Nephron (organoid): ENCODE measurements around the gene CGNL1.
A peak's percentile ranks its signal among the peaks of the same experiment; 100 is the strongest.

Source experiments
- H3K27ac Mint-ChIP-seq, 3 experiments: 2 replicates each; pipeline ENCODE4 v1.8.0; 2020; ENCODE audit warnings: mixed read lengths in 3 of 3, mild to moderate bottlenecking in 2 of 3, moderate library complexity in 1 of 3
- H3K27me3 Mint-ChIP-seq: 2 replicates; pipeline ENCODE4 v1.8.0; 2021; ENCODE audit warnings: low read depth, mild to moderate bottlenecking, moderate library complexity, mixed read lengths
- H3K36me3 Mint-ChIP-seq: 2 replicates; pipeline ENCODE4 v1.8.0; 2020; ENCODE audit warnings: low read depth, mixed read lengths
- H3K4me1 Mint-ChIP-seq: 2 replicates; pipeline ENCODE4 v1.8.0; 2020; ENCODE audit warnings: mixed read lengths
- H3K4me3 Mint-ChIP-seq, 3 experiments: 2 replicates each; pipeline ENCODE4 v1.8.0; 2020; ENCODE audit warnings: mild to moderate bottlenecking in 3 of 3, mixed read lengths in 3 of 3, moderate library complexity in 2 of 3
- H3K9me3 Mint-ChIP-seq: 2 replicates; pipeline ENCODE4 v1.8.0; 2020; ENCODE audit warnings: mixed read lengths
- TF ChIP-seq, protein P1 (sequence below), 3 experiments: fragments of 200-600 bp; sonication (generic); IDR thresholded peaks; one replicate each; pipeline ENCODE4 v1.5.0; 2021; ENCODE audit warnings: antibody characterized with exemption in 3 of 3; ENCODE audit not compliant: unreplicated experiment in 3 of 3

The CGNL1 gene

GRCh38 chr15:57401546-57401945, 25.2 kb downstream of the CGNL1 start:
- Mint-ChIP-seq H3K4me3 (no peak overlapping the region), H3K36me3 (peaks cover 3% of the 10 kb centered on the region), H3K27ac (no peak overlapping the region), H3K27me3 (no peaks in the 10 kb centered on the region), H3K9me3 (no peaks in the 10 kb centered on the region), H3K4me1 (peaks cover 31% of the 10 kb centered on the region)
- TF ChIP-seq, protein P1, sequence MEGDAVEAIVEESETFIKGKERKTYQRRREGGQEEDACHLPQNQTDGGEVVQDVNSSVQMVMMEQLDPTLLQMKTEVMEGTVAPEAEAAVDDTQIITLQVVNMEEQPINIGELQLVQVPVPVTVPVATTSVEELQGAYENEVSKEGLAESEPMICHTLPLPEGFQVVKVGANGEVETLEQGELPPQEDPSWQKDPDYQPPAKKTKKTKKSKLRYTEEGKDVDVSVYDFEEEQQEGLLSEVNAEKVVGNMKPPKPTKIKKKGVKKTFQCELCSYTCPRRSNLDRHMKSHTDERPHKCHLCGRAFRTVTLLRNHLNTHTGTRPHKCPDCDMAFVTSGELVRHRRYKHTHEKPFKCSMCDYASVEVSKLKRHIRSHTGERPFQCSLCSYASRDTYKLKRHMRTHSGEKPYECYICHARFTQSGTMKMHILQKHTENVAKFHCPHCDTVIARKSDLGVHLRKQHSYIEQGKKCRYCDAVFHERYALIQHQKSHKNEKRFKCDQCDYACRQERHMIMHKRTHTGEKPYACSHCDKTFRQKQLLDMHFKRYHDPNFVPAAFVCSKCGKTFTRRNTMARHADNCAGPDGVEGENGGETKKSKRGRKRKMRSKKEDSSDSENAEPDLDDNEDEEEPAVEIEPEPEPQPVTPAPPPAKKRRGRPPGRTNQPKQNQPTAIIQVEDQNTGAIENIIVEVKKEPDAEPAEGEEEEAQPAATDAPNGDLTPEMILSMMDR (IDR thresholded peaks at IDR 0.05; ENCODE audit: unreplicated experiment in 3 of 3), result no peak

GRCh38 chr15:57403017-57403416, 26.7 kb downstream of the CGNL1 start:
- Mint-ChIP-seq H3K4me1 (peaks cover 36% of the 10 kb centered on the region), H3K27me3 (no peaks in the 10 kb centered on the region), H3K27ac (peak overlapping the region; percentile 76 to 99 (median 96)), H3K9me3 (no peaks in the 10 kb centered on the region), H3K4me3 (peak overlapping the region in 1 of 3 experiments; percentile 9), H3K36me3 (no peaks in the 10 kb centered on the region)
- TF ChIP-seq, protein P1 (IDR thresholded peaks at IDR 0.05; ENCODE audit: unreplicated experiment in 3 of 3), result no peak

DNA sequence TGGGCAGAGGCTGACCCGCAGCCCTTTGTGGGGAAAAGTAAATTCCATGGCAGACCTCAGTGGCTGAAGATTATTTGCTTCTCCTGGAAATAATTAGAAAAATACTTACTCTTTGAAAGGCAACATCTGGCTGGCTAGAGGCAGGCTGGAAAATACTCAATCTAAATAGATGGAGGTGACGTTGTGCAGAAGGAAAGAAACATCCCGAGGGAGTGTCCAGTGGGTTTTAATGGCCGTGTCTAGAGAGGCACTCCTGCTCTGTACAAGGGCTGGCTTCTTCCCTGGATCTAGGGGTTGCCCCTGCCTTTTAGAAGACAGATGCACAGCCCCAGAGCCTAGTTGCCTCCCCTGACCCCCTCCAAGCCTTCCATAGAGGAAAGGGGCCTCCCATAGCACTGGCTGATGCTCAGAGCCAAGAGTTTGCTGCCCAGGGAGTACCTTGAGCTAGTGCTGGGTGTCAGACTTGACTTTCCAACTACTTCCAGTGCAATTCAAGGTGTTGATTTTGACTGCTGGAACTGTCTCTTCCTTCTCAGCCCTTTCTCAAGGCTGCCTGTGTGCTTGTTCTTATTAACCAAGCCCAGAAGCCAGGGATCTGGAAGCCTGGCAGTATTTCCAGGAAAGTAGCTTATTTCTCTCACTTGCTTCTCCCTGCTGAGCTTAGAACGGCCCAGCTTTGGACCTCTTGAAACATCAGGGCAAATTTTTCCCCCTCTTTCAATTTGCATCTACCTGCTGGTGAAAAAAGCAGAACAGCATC, 27.4 kb downstream of the CGNL1 start:
- Mint-ChIP-seq H3K4me3 (peak overlapping the region in 1 of 3 experiments; percentile 9), H3K36me3 (no peaks in the 10 kb centered on the region), H3K4me1 (peaks cover 36% of the 10 kb centered on the region), H3K9me3 (no peaks in the 10 kb centered on the region), H3K27me3 (no peaks in the 10 kb centered on the region), H3K27ac (peak overlapping the region; percentile 76 to 99 (median 96))
- TF ChIP-seq, protein P1 (IDR thresholded peaks at IDR 0.05; ENCODE audit: unreplicated experiment in 3 of 3), result no peak

- Mint-ChIP-seq H3K36me3 (peaks cover 7% of the 10 kb centered on the region), H3K4me1 (peaks cover 36% of the 10 kb centered on the region), H3K27ac (peak overlapping the region in 2 of 3 experiments; percentile 60 to 82), H3K9me3 (no peaks in the 10 kb centered on the region), H3K4me3 (no peak overlapping the region), H3K27me3 (no peaks in the 10 kb centered on the region)
- TF ChIP-seq, protein P1 (IDR thresholded peaks at IDR 0.05; ENCODE audit: unreplicated experiment in 3 of 3), result no peak
Measured at GRCh38 chr15:57405133-57405532, 28.8 kb downstream of the CGNL1 start.

GRCh38 chr15:57406062-57406772, 29.9 kb downstream of the CGNL1 start:
- no peak overlapping the region for H3K4me3 Mint-ChIP-seq
- peaks cover 43% of the 10 kb centered on the region for H3K4me1 Mint-ChIP-seq
- peak overlapping the region; percentile 34 to 82 (median 51) for H3K27ac Mint-ChIP-seq
- TF ChIP-seq, protein P1 (IDR thresholded peaks at IDR 0.05; ENCODE audit: unreplicated experiment in 3 of 3), result no peak
- no peaks in the 10 kb centered on the region for H3K27me3 Mint-ChIP-seq
- H3K36me3 Mint-ChIP-seq, result peaks cover 7% of the 10 kb centered on the region
- H3K9me3 Mint-ChIP-seq, result no peaks in the 10 kb centered on the region
